Activated T-cell treated with anti-CD3 and anti-CD28 coated beads, Interleukin-2, amount 50 U/mL, for 24 hours (primary cell): ENCODE results near the gene PDAP1.
"Not testable (repeated sequence)": the region's sequence is repeated elsewhere in the genome, so short reads cannot be mapped to it uniquely, and the experiment has no call there.

Source experiments
- DNase-seq: peaks from one replicate; pipeline ENCODE4 v3.0.0-alpha.2; 2020
- H3K27ac Mint-ChIP-seq: 2 replicates; pipeline ENCODE4 v1.8.0; 2020; ENCODE audit warnings: mild to moderate bottlenecking, mixed read lengths
- H3K27me3 Mint-ChIP-seq: 2 replicates; pipeline ENCODE4 v1.8.0; 2020; ENCODE audit warnings: mixed read lengths
- H3K36me3 Mint-ChIP-seq: 2 replicates; pipeline ENCODE4 v1.8.0; 2020; ENCODE audit warnings: low read depth, mixed read lengths
- H3K4me1 Mint-ChIP-seq: 2 replicates; pipeline ENCODE4 v1.8.0; 2020; ENCODE audit warnings: low read depth, mixed read lengths
- H3K4me3 Mint-ChIP-seq: 2 replicates; pipeline ENCODE4 v1.8.0; 2020; ENCODE audit warnings: mild to moderate bottlenecking, moderate library complexity, mixed read lengths
- H3K9me3 Mint-ChIP-seq: 2 replicates; pipeline ENCODE4 v1.8.0; 2020; ENCODE audit warnings: mixed read lengths

PDAP1 gene

DNA sequence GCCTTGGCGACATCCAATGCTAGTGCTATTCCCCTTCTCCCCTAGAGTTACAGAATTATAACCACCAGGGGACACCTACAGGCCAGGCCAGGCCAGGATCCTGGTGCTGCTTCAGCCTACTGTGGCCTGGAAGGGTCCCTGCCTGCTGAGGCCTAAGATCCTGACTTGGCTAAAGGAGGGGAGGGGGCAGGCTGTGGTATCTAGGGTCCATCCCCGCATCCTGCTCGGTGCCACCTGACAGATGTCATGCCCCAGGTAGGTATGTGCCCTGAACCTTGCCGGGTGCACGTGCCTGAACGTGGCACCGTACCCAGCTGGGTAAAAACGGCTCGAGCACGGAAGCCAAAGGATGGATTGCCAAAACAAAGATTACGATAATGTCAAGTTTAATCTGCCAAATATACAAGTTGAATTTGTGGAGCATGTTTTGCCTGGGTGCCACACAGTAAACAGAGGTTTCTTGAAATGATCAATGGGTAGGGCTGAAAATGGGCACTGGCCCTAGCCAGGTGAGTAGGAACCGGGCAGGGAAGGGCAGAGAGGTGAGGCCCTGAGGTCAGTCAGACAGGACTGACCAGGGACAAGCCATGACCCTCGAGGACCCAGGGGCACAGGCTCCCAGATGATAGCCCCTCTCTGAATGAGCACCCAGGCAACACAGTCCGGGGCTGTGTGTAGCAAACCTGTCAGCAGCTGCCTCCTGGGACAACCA is 12.6 kb downstream of the PDAP1 start:
- no peak for DNase-seq
- Mint-ChIP-seq H3K4me3 (no peak overlapping the region), H3K36me3 (peaks cover 99% of the 10 kb centered on the region), H3K27ac (peak overlapping the region; percentile 92), H3K4me1 (peaks cover 39% of the 10 kb centered on the region), H3K9me3 (no peaks in the 10 kb centered on the region), H3K27me3 (no peaks in the 10 kb centered on the region)

DNA sequence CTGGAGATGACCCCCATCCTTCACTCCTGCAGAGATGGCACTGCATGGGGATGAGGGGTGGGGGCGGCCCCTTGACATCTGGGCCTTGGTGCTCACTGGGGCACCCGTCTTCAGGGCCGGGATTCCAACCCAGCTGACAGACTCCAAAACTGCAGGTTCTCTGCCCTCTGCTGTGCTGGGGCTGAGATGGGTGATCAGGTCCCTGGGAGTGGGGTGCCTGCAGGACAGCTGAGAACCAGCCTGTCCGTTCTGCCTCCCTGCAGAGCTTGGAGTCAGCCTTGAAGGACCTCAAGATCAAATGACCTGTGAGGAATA is 14.3 kb downstream of the PDAP1 start:
- peaks cover 39% of the 10 kb centered on the region for H3K4me1 Mint-ChIP-seq
- no peak overlapping the region for H3K4me3 Mint-ChIP-seq
- DNase-seq, result no peak
- no peaks in the 10 kb centered on the region for H3K9me3 Mint-ChIP-seq
- H3K27me3 Mint-ChIP-seq, result no peaks in the 10 kb centered on the region
- peaks cover 99% of the 10 kb centered on the region for H3K36me3 Mint-ChIP-seq
- H3K27ac Mint-ChIP-seq, result peak overlapping the region; percentile 92

DNA sequence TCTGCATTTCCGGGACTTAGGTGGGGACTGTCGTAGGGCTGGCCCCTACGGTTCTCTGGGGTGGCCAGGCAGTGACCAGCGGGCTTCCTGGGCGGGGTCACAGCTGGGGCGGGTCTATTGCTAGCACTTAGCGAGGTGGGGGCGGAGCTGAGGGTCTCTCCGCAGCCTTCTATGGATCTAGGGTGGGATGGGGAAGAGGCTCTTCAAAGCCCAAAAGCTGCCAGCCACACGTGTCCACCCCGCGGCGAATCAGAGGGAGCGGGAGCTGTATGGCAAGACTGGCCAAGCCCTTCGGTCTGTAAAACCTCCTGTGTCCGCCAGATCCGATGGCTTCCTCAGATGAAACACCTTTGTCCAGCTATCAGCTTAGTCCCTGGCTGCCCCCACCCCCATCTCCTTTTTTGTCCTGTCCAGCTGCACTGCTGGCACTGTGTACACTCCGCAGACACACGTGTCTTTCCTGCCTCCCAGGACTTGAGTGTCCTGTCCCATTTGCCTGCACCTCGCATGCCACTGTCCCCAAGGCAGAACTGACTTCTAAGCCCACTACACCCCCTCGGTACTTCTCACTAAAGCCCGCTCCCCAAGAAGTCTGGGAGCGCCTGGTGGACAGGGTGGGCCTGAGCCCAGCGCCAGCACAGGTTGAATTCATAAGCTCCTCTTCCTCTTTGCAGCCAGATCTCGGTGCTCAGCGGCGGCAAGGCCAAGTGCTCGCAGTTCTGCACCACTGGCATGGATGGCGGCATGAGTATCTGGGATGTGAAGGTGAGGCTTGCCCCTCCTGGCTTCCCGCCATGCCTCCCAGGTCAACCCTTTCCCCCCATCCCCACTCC is 14.8 kb downstream of the PDAP1 start:
- H3K4me1 Mint-ChIP-seq, result peaks cover 39% of the 10 kb centered on the region
- peak overlapping the region; percentile 65 for H3K4me3 Mint-ChIP-seq
- no peaks in the 10 kb centered on the region for H3K9me3 Mint-ChIP-seq
- peak overlapping the region; percentile 92 for H3K27ac Mint-ChIP-seq
- H3K27me3 Mint-ChIP-seq, result no peaks in the 10 kb centered on the region
- H3K36me3 Mint-ChIP-seq, result peaks cover 99% of the 10 kb centered on the region
- no peak for DNase-seq

GRCh38 chr7:99392659-99393354 is 15.6 kb downstream of the PDAP1 start:
- Mint-ChIP-seq H3K9me3 (no peaks in the 10 kb centered on the region), H3K4me1 (peaks cover 36% of the 10 kb centered on the region), H3K4me3 (peak overlapping the region; percentile 65), H3K36me3 (peaks cover 99% of the 10 kb centered on the region), H3K27me3 (no peaks in the 10 kb centered on the region), H3K27ac (peak overlapping the region; percentile 92)
- DNase-seq, result peak; percentile 86

DNA sequence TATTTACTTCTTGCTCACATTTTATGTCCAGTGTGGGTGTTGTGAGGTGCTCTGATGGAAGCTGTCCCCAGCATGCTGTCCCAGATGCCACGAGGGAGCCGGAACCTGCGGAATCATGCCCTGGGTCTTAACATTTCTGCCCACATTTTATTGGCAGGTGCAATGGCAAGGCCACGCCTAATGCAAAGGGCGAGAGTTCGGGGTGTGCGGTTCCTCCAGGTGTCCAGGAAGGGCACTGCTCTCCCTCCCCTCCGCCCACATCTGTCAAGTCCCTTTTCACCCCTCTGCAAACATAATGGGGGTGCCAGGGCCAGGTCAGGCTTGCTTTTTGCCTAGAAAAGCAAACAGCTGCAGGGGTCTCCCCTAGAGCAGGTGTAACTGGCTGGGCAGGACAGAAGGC is 16.4 kb downstream of the PDAP1 start:
- peaks cover 99% of the 10 kb centered on the region for H3K36me3 Mint-ChIP-seq
- peaks cover 35% of the 10 kb centered on the region for H3K4me1 Mint-ChIP-seq
- H3K27me3 Mint-ChIP-seq, result no peaks in the 10 kb centered on the region
- no peak for DNase-seq
- peak overlapping the region; percentile 29 for H3K4me3 Mint-ChIP-seq
- H3K27ac Mint-ChIP-seq, result peak overlapping the region; percentile 92
- no peaks in the 10 kb centered on the region for H3K9me3 Mint-ChIP-seq

- Mint-ChIP-seq H3K4me1 (peaks cover 32% of the 10 kb centered on the region), H3K9me3 (no peaks in the 10 kb centered on the region), H3K27me3 (no peaks in the 10 kb centered on the region), H3K4me3 (no peak overlapping the region), H3K27ac (peak overlapping the region; percentile 92), H3K36me3 (peaks cover 99% of the 10 kb centered on the region)
- DNase-seq, result no peak
Measured at GRCh38 chr7:99390941-99391602, 17.3 kb downstream of the PDAP1 start.

DNA sequence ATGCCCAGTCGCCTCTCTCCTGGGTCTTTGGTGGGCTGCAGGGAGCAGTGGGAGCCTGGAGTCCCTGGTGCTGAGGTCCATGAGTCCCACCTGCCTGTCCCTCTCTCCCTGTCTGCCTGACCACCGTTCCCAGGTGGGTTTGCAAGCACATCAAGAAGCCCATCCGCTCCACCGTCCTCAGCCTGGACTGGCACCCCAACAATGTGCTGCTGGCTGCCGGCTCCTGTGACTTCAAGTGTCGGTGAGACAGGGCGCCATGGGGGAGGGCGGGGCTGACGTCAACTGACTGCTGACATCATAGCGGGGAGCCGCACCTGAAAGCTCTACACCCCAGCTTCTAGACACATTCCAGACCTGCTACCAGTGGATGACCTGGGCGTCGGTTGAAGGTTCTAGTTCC is 18.6 kb downstream of the PDAP1 start:
- H3K36me3 Mint-ChIP-seq, result peaks cover 97% of the 10 kb centered on the region
- H3K4me3 Mint-ChIP-seq, result no peak overlapping the region
- peak overlapping the region; percentile 44 for H3K27ac Mint-ChIP-seq
- H3K4me1 Mint-ChIP-seq, result peaks cover 33% of the 10 kb centered on the region
- no peak for DNase-seq
- H3K27me3 Mint-ChIP-seq, result no peaks in the 10 kb centered on the region
- H3K9me3 Mint-ChIP-seq, result no peaks in the 10 kb centered on the region

GRCh38 chr7:99387912-99388311 is 20.5 kb downstream of the PDAP1 start:
- no peak for DNase-seq
- Mint-ChIP-seq H3K27me3 (no peaks in the 10 kb centered on the region), H3K9me3 (no peaks in the 10 kb centered on the region), H3K27ac (peak overlapping the region; percentile 75), H3K4me3 (no peak overlapping the region), H3K4me1 (peaks cover 35% of the 10 kb centered on the region), H3K36me3 (peaks cover 96% of the 10 kb centered on the region)

- not testable (repeated sequence) for H3K9me3 Mint-ChIP-seq, DNase-seq, H3K27me3 Mint-ChIP-seq, H3K4me3 Mint-ChIP-seq
- Mint-ChIP-seq H3K4me1 (peaks cover 31% of the 10 kb centered on the region), H3K36me3 (peaks cover 93% of the 10 kb centered on the region), H3K27ac (peak overlapping the region; percentile 84)
Measured at GRCh38 chr7:99387239-99387635, 21.2 kb downstream of the PDAP1 start.

- DNase-seq, result no peak
- peak overlapping the region; percentile 84 for H3K27ac Mint-ChIP-seq
- H3K36me3 Mint-ChIP-seq, result peaks cover 93% of the 10 kb centered on the region
- H3K27me3 Mint-ChIP-seq, result no peaks in the 10 kb centered on the region
- H3K4me3 Mint-ChIP-seq, result no peak overlapping the region
- peaks cover 29% of the 10 kb centered on the region for H3K4me1 Mint-ChIP-seq
- no peaks in the 10 kb centered on the region for H3K9me3 Mint-ChIP-seq
Measured at GRCh38 chr7:99386584-99387238, 21.7 kb downstream of the PDAP1 start.

DNA sequence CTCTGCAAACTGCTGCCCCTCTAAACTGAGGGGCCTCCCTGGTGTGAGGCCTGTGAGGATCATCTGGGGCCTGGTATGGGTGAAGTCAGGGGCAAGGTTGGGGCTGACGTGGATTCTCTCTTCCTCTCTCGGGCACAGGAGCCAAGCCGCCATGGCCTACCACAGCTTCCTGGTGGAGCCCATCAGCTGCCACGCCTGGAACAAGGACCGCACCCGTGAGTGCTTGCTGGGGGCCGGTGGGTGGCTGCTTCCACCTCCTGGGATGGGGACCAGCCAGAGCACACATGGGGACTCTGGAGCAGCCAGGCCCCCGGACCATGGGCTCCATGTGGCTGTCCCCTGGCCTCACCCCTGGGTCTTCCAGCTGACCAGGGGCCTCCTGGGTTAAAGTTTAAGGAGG is 22.8 kb downstream of the PDAP1 start:
- Mint-ChIP-seq H3K36me3 (peaks cover 93% of the 10 kb centered on the region), H3K4me3 (no peak overlapping the region), H3K27ac (peak overlapping the region; percentile 75), H3K27me3 (no peaks in the 10 kb centered on the region), H3K9me3 (no peaks in the 10 kb centered on the region), H3K4me1 (peaks cover 33% of the 10 kb centered on the region)
- no peak for DNase-seq

- no peak overlapping the region for H3K4me3 Mint-ChIP-seq
- H3K36me3 Mint-ChIP-seq, result peaks cover 92% of the 10 kb centered on the region
- no peaks in the 10 kb centered on the region for H3K27me3 Mint-ChIP-seq
- H3K27ac Mint-ChIP-seq, result peak overlapping the region; percentile 85
- H3K4me1 Mint-ChIP-seq, result peaks cover 43% of the 10 kb centered on the region
- H3K9me3 Mint-ChIP-seq, result no peaks in the 10 kb centered on the region
- no peak for DNase-seq
Measured at GRCh38 chr7:99384523-99384922, 23.9 kb downstream of the PDAP1 start.

GRCh38 chr7:99383791-99384370 is 24.5 kb downstream of the PDAP1 start:
- no peaks in the 10 kb centered on the region for H3K9me3 Mint-ChIP-seq
- no peaks in the 10 kb centered on the region for H3K27me3 Mint-ChIP-seq
- peak overlapping the region; percentile 85 for H3K27ac Mint-ChIP-seq
- H3K36me3 Mint-ChIP-seq, result peaks cover 92% of the 10 kb centered on the region
- H3K4me1 Mint-ChIP-seq, result peaks cover 50% of the 10 kb centered on the region
- DNase-seq, result no peak
- no peak overlapping the region for H3K4me3 Mint-ChIP-seq

- DNase-seq, result no peak
- peaks cover 53% of the 10 kb centered on the region for H3K4me1 Mint-ChIP-seq
- no peak overlapping the region for H3K4me3 Mint-ChIP-seq
- H3K9me3 Mint-ChIP-seq, result no peaks in the 10 kb centered on the region
- H3K36me3 Mint-ChIP-seq, result peaks cover 91% of the 10 kb centered on the region
- no peaks in the 10 kb centered on the region for H3K27me3 Mint-ChIP-seq
- peak overlapping the region; percentile 85 for H3K27ac Mint-ChIP-seq
Measured at GRCh38 chr7:99383203-99383602, 25.2 kb downstream of the PDAP1 start.
